ENCODE results near the gene GPX3.

GRCh38 chr5:151005950-151006576 is 14.3 kb upstream of the GPX3 start:
- TF ChIP-seq POLR2A (IDR thresholded peaks at IDR 0.05), result peak in 1 of 2 donors; percentile 31
- peak in 1 of 5 experiments; percentile 13 for TF ChIP-seq CTCF (IDR thresholded peaks at IDR 0.05)
- peak; percentile 85 to 98 for TF ChIP-seq EP300 (IDR thresholded peaks at IDR 0.05)
